HG02938 (cell line): ENCODE results near the gene CACNA1D.

Experiments
- ATAC-seq: cut with Tn5 transposase; IDR thresholded peaks from one replicate; pipeline ENCODE4 v1.9.1; 2021; ENCODE audit warnings: mild to moderate bottlenecking, moderate library complexity; ENCODE audit not compliant: unreplicated experiment

CACNA1D gene

DNA sequence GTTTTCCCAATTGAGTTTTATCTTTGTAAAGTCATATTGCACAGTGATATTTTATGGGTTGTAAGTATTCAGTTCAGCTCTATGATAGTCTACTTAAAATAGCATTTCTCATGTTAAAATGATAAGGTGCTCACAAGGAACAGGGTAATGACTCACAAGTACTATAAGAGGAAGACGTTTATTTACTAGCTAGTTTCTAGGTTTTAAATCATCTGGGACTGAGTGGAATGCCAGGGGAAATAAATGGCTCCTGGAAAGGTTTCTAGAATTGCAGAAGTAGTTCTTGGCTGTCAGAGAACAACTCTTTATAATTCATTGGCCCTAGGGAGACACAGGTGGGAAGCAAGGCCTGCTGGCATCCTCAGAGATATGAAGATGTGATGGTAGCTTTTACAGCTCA lies 239.0 kb downstream of the CACNA1D start:
- ATAC-seq = no peak

- no peak for ATAC-seq
Observed at GRCh38 chr3:53739966-53740365, 245.6 kb downstream of the CACNA1D start.

GRCh38 chr3:53740956-53741355 lies 246.5 kb downstream of the CACNA1D start:
- no peak for ATAC-seq

DNA sequence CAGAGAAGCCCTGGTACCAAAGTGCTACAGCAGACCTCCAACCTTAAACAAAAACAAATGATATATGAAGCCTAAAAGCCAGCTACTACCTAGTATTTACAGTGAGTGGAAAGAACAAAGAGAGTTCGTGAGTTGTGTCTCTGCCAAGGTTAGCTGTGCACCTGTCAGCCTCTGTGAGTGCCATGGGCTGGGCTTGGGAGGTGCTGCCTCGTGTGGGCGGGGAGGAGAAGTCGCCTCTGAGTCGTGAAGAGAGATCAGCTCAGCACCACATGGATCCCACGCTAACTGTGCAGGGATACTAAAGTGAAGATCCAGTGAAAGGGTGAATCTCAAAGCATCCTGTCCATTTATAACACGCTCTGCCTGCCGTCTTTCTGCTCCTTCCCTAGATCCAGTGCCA lies 249.9 kb downstream of the CACNA1D start:
- ATAC-seq = no peak

GRCh38 chr3:53747559-53747958 lies 253.1 kb downstream of the CACNA1D start:
- ATAC-seq = no peak

DNA sequence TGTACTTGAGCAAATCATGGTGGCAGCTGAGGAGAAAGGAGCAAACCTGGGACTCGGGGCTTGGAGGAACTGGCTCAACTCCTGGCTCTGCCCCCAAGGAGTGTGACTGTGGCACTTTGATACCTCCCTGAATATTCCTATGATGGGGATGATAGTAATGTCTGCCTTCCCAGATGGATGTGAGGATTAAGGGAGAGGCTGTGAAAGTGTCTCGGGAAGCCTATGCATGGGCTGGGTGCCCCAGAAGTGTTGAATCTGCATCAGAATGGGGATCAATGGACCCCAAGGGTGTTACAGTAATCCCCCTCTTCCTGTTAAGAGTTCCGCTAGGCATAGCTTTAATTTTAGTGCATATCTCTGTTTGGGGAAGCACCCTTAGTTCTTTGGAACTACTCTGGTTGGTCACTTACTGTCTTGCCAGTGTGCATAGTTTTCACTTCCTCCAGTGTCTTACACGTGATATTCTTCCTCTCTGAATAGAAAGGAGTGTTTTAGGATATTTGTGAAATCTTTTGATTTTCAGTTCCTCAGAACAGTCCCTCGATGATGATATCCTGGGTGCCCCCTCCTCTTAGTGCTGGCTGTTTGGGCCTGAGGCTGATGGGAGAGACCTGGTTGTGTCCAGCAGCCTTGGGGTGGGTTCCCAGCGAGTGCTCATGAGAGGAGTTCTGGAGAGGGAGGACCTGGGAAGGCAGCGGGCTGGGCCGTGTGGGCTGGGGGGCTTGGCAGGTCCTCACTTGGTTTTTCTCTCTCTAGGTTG lies 254.3 kb downstream of the CACNA1D start:
- peak; percentile 77 for ATAC-seq

GRCh38 chr3:53749448-53749847 lies 255.0 kb downstream of the CACNA1D start:
- ATAC-seq = no peak

DNA sequence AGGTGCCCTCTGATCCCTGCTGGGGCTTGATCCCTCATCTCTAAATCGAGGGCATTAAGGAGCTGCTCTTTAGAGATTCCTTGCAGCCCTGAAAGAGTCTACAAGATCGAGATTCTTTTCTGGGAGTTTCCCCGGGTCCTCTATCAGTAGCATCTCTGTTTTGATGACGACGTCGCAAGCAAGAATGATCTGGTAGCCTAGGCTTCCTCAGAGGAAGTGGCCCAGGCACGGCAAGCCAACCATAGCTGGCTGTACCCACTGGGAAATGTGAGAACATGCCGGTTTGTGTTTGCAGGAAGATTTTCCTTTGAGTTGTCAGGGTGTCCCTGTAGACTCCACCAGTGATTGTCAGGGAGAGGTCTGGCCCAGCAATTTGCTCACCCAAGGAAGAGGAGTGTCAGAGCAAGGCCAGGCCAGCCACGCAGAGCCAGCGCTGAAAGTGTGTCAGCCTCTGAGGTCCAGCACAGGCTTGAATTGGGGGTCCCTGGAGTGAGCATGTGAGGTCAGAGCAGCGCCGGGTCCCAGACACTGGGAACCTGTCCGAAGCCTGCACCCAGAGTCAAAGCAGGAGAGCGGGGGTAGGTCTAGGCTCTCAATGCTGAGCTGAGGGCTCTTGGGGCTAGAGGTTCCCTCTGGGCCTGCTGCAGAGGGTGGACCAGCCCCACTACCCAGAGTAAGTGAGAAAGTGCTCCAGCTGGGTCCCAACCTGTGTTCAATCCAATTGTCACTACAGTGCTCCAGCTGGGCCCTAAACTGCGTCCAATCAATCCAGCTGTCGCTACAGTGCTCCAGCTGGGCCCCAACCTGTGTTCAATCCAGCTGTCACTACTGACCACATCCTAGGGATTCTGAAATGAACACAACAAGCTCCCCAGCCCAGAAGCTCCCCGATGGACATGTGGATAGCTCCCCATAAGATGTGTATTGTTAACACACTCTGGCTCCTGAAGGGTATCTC lies 256.1 kb downstream of the CACNA1D start:
- ATAC-seq = no peak

GRCh38 chr3:53753518-53754183 lies 259.2 kb downstream of the CACNA1D start:
- peak; percentile 27 for ATAC-seq

GRCh38 chr3:53754325-53754724 lies 259.9 kb downstream of the CACNA1D start:
- ATAC-seq = no peak

GRCh38 chr3:53758846-53759245 lies 264.4 kb downstream of the CACNA1D start:
- ATAC-seq = no peak

GRCh38 chr3:53763353-53763752 lies 268.9 kb downstream of the CACNA1D start:
- no peak for ATAC-seq

DNA sequence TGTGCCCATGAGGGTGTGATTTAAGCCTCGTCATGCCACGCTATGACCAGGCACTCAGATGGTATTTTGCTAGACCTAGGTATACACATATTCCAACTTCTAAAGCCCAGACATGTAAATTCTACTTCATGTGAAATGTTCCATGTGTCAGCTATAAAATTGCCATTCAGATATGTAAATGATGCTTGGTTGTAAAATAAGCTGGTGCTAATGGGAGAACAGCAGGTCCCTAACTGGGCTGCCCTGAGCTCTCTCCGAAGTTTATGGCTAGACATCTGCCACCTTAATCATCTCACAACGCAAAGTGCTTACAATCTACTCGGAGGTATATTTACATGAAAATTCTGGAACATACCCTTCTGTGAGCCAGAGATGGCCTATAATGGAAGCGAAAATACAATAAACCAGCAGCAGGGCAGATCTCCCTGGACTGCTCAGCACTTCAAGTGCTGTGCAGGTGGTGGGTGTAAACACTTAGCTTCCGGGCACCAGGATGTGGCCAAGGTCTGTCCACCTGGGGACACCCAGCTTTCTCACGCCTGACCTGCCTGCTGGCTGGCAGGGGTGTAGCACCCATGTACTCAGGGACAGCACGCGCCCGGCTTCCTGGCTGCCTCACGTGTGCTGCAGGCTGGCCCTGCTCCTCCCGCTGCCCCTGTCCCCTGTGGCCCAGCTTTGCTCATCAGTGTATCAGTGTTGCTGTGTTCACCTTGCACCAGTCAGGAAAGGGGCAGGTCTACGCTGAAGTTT lies 269.8 kb downstream of the CACNA1D start:
- no peak for ATAC-seq

GRCh38 chr3:53765753-53766152 lies 271.3 kb downstream of the CACNA1D start:
- ATAC-seq = no peak

DNA sequence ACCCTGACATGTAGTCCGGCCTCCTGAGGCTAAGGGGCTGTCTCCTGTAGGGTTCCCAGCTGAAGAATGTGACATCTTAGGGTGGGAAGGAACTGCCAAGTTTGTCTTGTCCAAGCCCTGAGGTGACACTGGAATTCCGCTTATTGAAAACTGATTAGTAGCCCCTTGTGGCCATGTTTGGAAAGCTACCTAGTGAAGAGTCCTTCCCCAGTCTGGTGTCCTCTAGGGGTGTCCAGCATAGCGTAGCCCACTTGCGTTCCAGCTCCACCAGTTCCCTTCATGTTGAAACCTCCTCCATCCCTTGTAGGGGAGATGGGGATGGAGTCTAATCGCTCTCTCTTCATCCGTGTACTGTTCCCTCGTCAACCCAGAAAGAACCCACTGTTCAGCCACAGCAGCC lies 272.3 kb downstream of the CACNA1D start:
- ATAC-seq = no peak

DNA sequence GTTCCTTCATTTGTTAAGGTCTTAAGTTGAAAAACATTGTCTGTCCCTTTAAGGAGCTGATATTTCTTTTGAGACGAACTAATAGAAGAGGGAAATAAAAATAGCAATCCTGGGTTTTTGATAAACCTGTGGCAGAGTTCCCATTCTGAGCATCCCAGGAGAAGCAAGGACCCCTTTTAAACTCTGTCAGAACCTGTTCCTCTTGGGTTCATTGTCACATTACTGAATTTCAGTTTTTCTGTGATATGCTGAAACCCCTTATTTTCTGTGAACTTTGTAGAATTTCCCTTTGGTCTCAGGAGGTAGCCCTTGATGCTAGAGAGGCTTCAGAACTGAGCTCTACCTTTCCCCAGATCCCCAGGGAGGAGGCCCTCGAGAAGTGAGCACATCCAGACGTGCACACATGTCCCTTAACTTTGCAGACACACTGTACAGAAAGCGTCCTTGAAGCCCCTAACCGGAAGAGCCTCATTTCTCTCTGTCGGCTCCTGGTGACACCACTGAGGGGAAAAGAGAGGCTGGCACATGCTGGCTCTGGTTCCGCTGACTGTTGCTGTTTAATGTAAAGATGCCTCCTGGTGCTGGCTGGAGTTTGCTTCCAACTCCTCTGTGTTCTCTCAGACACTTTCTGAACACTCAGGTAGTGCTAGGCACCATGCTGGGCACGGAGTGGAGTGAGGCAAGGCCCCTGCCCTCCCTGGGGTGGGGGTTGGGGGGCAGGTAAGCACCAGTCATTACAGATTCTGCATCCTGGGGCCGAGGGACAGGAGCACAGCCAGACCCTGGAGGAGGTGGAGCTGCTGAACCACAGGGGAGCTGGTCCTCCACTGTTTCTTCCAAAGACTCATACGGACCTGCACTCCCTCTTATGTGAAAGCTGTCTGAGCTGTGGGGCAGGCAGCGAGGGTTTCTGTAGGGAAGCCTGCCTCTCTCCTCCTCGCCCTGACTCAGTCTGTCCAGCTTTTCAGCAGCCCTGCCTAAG lies 274.4 kb downstream of the CACNA1D start:
- ATAC-seq = no peak

DNA sequence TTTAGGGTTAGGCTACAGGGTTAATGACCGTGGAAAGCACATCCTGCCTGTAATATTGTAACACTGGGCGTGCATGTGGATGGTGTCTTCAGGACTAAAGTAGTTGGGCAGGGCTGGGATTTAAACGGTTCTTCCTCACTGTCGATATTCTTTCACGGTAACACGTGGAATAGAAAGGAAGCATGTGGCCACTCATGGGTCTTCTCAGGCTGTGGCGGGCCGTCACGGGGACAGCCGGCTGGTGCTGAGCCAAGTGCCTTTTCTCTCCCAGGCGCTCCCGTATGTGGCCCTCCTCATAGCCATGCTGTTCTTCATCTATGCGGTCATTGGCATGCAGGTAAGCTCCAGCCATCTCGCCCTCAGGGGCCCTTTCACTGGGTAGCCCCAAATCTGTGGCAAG lies 278.2 kb downstream of the CACNA1D start:
- ATAC-seq = no peak

- ATAC-seq = no peak
Observed at GRCh38 chr3:53773021-53773436, 278.6 kb downstream of the CACNA1D start.

GRCh38 chr3:53773611-53774368 lies 279.4 kb downstream of the CACNA1D start:
- ATAC-seq = peak; percentile 81
